Measurements from ENCODE around the gene RXFP4. TPM values are rescaled to one million over a fixed set of nuclear protein-coding genes. Genes with fewer than 3 reads are reported as not detected.
"Not testable (repeated sequence)": the region's sequence is repeated elsewhere in the genome, so short reads cannot be mapped to it uniquely, and the experiment has no call there.

The RXFP4 gene
- total and polyA plus RNA-seq, 5 experiments from 2014 or later, result 0.46 TPM; not detected in 4

GRCh38 chr1:155981266-155982088, 40.0 kb downstream of the RXFP4 start:
- peak overlapping the region; percentile 89 to 100 (median 96) for H3K4me3 Mint-ChIP-seq
- POLR2A ChIA-PET, result interaction anchor here (3.0 to 26.8 kb wide), 4 partner anchors 19 to 48 kb away, joined by 12 to 612 read pairs (median 56); partner anchors contain the start of genes ARHGEF2 and KHDC4
- no peaks in the 10 kb centered on the region for H3K27me3 Mint-ChIP-seq
- H3K36me3 Mint-ChIP-seq, result peaks cover 0 to 5% (median 0%) of the 10 kb centered on the region in 3 donors
- H3K9me3 Mint-ChIP-seq, result no peaks in the 10 kb centered on the region
- ATAC-seq, result peak; percentile 33 to 55
- peaks cover 30 to 61% (median 54%) of the 10 kb centered on the region in 4 donors for H3K4me1 Mint-ChIP-seq
- H3K27ac Mint-ChIP-seq, result peak overlapping the region; percentile 85 to 97 (median 94)
- peak in 6 of 10 donors; percentile 26 to 76 (median 52) for DNase-seq

- Mint-ChIP-seq H3K4me3 (peak overlapping the region in 6 of 10 donors; percentile 43 to 100 (median 94)), H3K36me3 (peaks cover 0 to 5% (median 0%) of the 10 kb centered on the region in 3 donors), H3K27ac (peak overlapping the region; percentile 85 to 97 (median 94)), H3K9me3 (no peaks in the 10 kb centered on the region), H3K4me1 (peaks cover 26 to 55% (median 54%) of the 10 kb centered on the region in 4 donors), H3K27me3 (no peaks in the 10 kb centered on the region)
- ATAC-seq (no peak), DNase-seq (no peak)
- POLR2A ChIA-PET, result interaction anchor here (3.0 to 26.8 kb wide), 3 partner anchors 19 to 43 kb away, joined by 12 to 612 read pairs (median 39); partner anchors contain the start of gene ARHGEF2
Observed at GRCh38 chr1:155982106-155982505, 40.7 kb downstream of the RXFP4 start.

- Mint-ChIP-seq H3K4me1 (peaks cover 24 to 59% (median 54%) of the 10 kb centered on the region in 4 donors), H3K36me3 (no peaks in the 10 kb centered on the region), H3K27ac (peak overlapping the region; percentile 49 to 97 (median 84)), H3K4me3 (peak overlapping the region in 6 of 10 donors; percentile 14 to 33 (median 21)), H3K9me3 (no peaks in the 10 kb centered on the region), H3K27me3 (no peaks in the 10 kb centered on the region)
- ATAC-seq, result no peak
- no peak for DNase-seq
- POLR2A ChIA-PET, result interaction anchor here (0.6 to 26.8 kb wide), 9 partner anchors 21 to 145 kb away, joined by 3 to 612 read pairs (median 6); partner anchors contain the start of genes ARHGEF2 and KHDC4
Observed at GRCh38 chr1:155983191-155984024, 42.0 kb downstream of the RXFP4 start.

GRCh38 chr1:155984341-155984740, 42.9 kb downstream of the RXFP4 start:
- POLR2A ChIA-PET, result interaction anchor here (0.6 to 26.8 kb wide), 7 partner anchors 22 to 97 kb away, joined by 3 to 612 read pairs (median 6); partner anchors contain the start of genes ARHGEF2 and KHDC4
- H3K4me3 Mint-ChIP-seq, result peak overlapping the region in 1 of 10 donors; percentile 52
- H3K27ac Mint-ChIP-seq, result peak overlapping the region in 7 of 10 donors; percentile 51 to 93 (median 75)
- no peak for ATAC-seq
- H3K36me3 Mint-ChIP-seq, result no peaks in the 10 kb centered on the region
- no peak for DNase-seq
- peaks cover 23 to 62% (median 57%) of the 10 kb centered on the region in 4 donors for H3K4me1 Mint-ChIP-seq
- no peaks in the 10 kb centered on the region for H3K27me3 Mint-ChIP-seq
- no peaks in the 10 kb centered on the region for H3K9me3 Mint-ChIP-seq

- not testable (repeated sequence) for H3K36me3 Mint-ChIP-seq, H3K9me3 Mint-ChIP-seq, H3K27me3 Mint-ChIP-seq, ATAC-seq, DNase-seq, H3K4me3 Mint-ChIP-seq
- POLR2A ChIA-PET, result interaction anchor here (0.6 to 26.8 kb wide), 8 partner anchors 22 to 97 kb away, joined by 3 to 612 read pairs (median 6); partner anchors contain the start of genes ARHGEF2, KHDC4 and MEX3A
- peaks cover 18 to 62% (median 54%) of the 10 kb centered on the region in 4 donors for H3K4me1 Mint-ChIP-seq
- H3K27ac Mint-ChIP-seq, result peak overlapping the region in 3 of 10 donors; percentile 13 to 38 (median 14)
Observed at GRCh38 chr1:155984903-155985645, 43.6 kb downstream of the RXFP4 start.

GRCh38 chr1:155989242-155990004, 48.0 kb downstream of the RXFP4 start:
- Mint-ChIP-seq H3K27me3 (no peaks in the 10 kb centered on the region), H3K36me3 (no peaks in the 10 kb centered on the region), H3K27ac (peak overlapping the region in 6 of 10 donors; percentile 24 to 83 (median 43)), H3K4me3 (no peak overlapping the region), H3K4me1 (peaks cover 3 to 28% (median 13%) of the 10 kb centered on the region in 4 donors), H3K9me3 (no peaks in the 10 kb centered on the region)
- ATAC-seq (peak; percentile 98 to 99), DNase-seq (peak; percentile 61 to 89 (median 80))
- POLR2A ChIA-PET, result interaction anchor here (0.7 to 26.8 kb wide), 6 partner anchors 9 to 78 kb away, joined by 3 to 612 read pairs (median 7); partner anchors contain the start of gene ARHGEF2

- Mint-ChIP-seq H3K27ac (no peak overlapping the region), H3K36me3 (no peaks in the 10 kb centered on the region), H3K27me3 (no peaks in the 10 kb centered on the region), H3K9me3 (no peaks in the 10 kb centered on the region), H3K4me3 (no peak overlapping the region), H3K4me1 (peaks cover 7 to 27% (median 12%) of the 10 kb centered on the region in 4 donors)
- POLR2A ChIA-PET, result interaction anchor here (0.6 to 26.8 kb wide), 8 partner anchors 10 to 381 kb away, joined by 3 to 612 read pairs (median 4); partner anchors contain the start of genes ARHGEF2 and MSTO1
- DNase-seq, result no peak
- ATAC-seq, result no peak
Observed at GRCh38 chr1:155990005-155990739, 48.7 kb downstream of the RXFP4 start.

Small RNAs within 50 kb of the gene (microRNA-seq; reads per million reads assigned to microRNA genes)
- gene MIR6738 (ENCODE audit: borderline microRNAs expressed), result not detected

Other genes with a start within 250 kb of the RXFP4 start
- 100 to 1,000 TPM; 120 to 131 TPM for gene GON4L, start 84.4 kb upstream of the RXFP4 start, total RNA-seq
- gene GON4L, start 84.4 kb upstream of the RXFP4 start, polyA plus RNA-seq, result 10 to 100 TPM; 20.1 to 38.9 (median 21.3) TPM
- 1 to 10 TPM; 4.0 to 4.1 TPM for gene SYT11, start 82.1 kb upstream of the RXFP4 start, total RNA-seq
- 10 to 100 TPM in 1 of 3 donors, 1 to 10 TPM in 2; 3.1 to 10.4 (median 6.9) TPM for gene SYT11, start 82.1 kb upstream of the RXFP4 start, polyA plus RNA-seq
- 10 to 100 TPM; 39.2 to 42.5 TPM for gene RIT1, start 30.3 kb upstream of the RXFP4 start, total RNA-seq
- gene RIT1, start 30.3 kb upstream of the RXFP4 start, polyA plus RNA-seq, result 10 to 100 TPM; 16.4 to 18.0 (median 17.0) TPM
- 100 to 1,000 TPM; 109 to 110 TPM for gene KHDC4, start 7.2 kb upstream of the RXFP4 start, total RNA-seq
- 1 to 10 TPM; 5.0 to 7.2 (median 6.5) TPM for gene KHDC4, start 7.2 kb upstream of the RXFP4 start, polyA plus RNA-seq
- gene ARHGEF2, start 36.9 kb downstream of the RXFP4 start, total RNA-seq, result 100 to 1,000 TPM; 204 to 210 TPM
- 10 to 100 TPM; 13.8 to 22.0 (median 15.8) TPM for gene ARHGEF2, start 36.9 kb downstream of the RXFP4 start, polyA plus RNA-seq
- gene SSR2, start 79.3 kb downstream of the RXFP4 start, total RNA-seq, result 100 to 1,000 TPM; 199 to 218 TPM
- gene SSR2, start 79.3 kb downstream of the RXFP4 start, polyA plus RNA-seq, result 100 to 1,000 TPM; 345 to 396 (median 347) TPM
- 10 to 100 TPM; 31.6 to 34.8 TPM for gene UBQLN4, start 112.2 kb downstream of the RXFP4 start, total RNA-seq
- gene UBQLN4, start 112.2 kb downstream of the RXFP4 start, polyA plus RNA-seq, result 1 to 10 TPM; 6.9 to 9.7 (median 7.6) TPM
- 10 to 100 TPM; 22.6 to 24.2 TPM for gene LAMTOR2, start 113.1 kb downstream of the RXFP4 start, total RNA-seq
- 100 to 1,000 TPM in 1 of 3 donors, 10 to 100 TPM in 2; 89.1 to 102 (median 96.1) TPM for gene LAMTOR2, start 113.1 kb downstream of the RXFP4 start, polyA plus RNA-seq
- gene RAB25, start 119.5 kb downstream of the RXFP4 start, total RNA-seq, result 1 to 10 TPM; 1.1 to 1.3 TPM
- gene RAB25, start 119.5 kb downstream of the RXFP4 start, polyA plus RNA-seq, result 1 to 10 TPM in 1 of 3 donors, under 1 TPM in 2; 0.81 to 2.0 (median 0.96) TPM
- under 1 TPM in 1 of 2 experiments, not detected in 1; 0.38 TPM for gene MEX3A, start 140.8 kb downstream of the RXFP4 start, total RNA-seq
- not detected for gene MEX3A, start 140.8 kb downstream of the RXFP4 start, polyA plus RNA-seq
- 1 to 10 TPM; 2.0 to 2.7 TPM for gene LMNA, start 173.1 kb downstream of the RXFP4 start, total RNA-seq
- gene LMNA, start 173.1 kb downstream of the RXFP4 start, polyA plus RNA-seq, result 1 to 10 TPM in 1 of 3 donors, under 1 TPM in 2; 0.62 to 4.0 (median 0.75) TPM
- 1 to 10 TPM; 1.2 TPM for gene SEMA4A, start 211.9 kb downstream of the RXFP4 start, total RNA-seq
- gene SEMA4A, start 211.9 kb downstream of the RXFP4 start, polyA plus RNA-seq, result 1 to 10 TPM in 1 of 3 donors, under 1 TPM in 2; 0.16 to 1.4 (median 0.22) TPM

All from naive thymus-derived CD8-positive, alpha-beta T cell (primary cell).